GM12878 (cell line): ENCODE measurements around the gene RGS6.
A peak's percentile ranks its signal among the peaks of the same experiment; 100 is the strongest.

Source experiments
- ATF3 ChIP-seq: IDR thresholded peaks from 2 replicates; pipeline ENCODE4 v1.6.1; 2011; ENCODE audit warnings: low read depth, mild to moderate bottlenecking, low read length, moderate library complexity, borderline replicate concordance; ENCODE audit errors: extremely low read depth
- CEBPZ ChIP-seq: fragments of 150-350 bp; IDR thresholded peaks from 2 replicates; pipeline ENCODE4 v1.6.1; 2016; ENCODE audit warnings: low read depth, low read length
- CHD1 ChIP-seq: IDR thresholded peaks from 2 replicates; pipeline ENCODE4 v1.6.1; 2012; ENCODE audit warnings: low read depth, low read length, improper control_type of control experiment
- KDM1A ChIP-seq: fragments of 200-600 bp; sonication (generic); IDR thresholded peaks from 2 replicates; pipeline ENCODE4 v1.6.1; 2016; ENCODE audit warnings: borderline replicate concordance
- LARP7 ChIP-seq: fragments of 450-650 bp; IDR thresholded peaks from 2 replicates; pipeline ENCODE4 v1.6.1; 2017; ENCODE audit warnings: mild to moderate bottlenecking
- PBX3 ChIP-seq: IDR thresholded peaks from 2 replicates; pipeline ENCODE4 v1.6.1; 2011; ENCODE audit warnings: mild to moderate bottlenecking, low read depth, low read length, moderate library complexity; ENCODE audit not compliant: insufficient replicate concordance
- POLR2A ChIP-seq: IDR thresholded peaks from 2 replicates; pipeline ENCODE4 v1.6.1; 2011; ENCODE audit warnings: low read depth, mild to moderate bottlenecking, low read length
- RAD51 ChIP-seq: fragments of 450-650 bp; IDR thresholded peaks from 2 replicates; pipeline ENCODE4 v1.6.1; 2016; ENCODE audit warnings: moderate library complexity, mild to moderate bottlenecking, inconsistent platforms
- TAF1 ChIP-seq: IDR thresholded peaks from 2 replicates; pipeline ENCODE4 v1.6.1; 2011; ENCODE audit warnings: mild to moderate bottlenecking, low read depth, low read length, borderline replicate concordance
- TARDBP ChIP-seq: IDR thresholded peaks from 2 replicates; pipeline ENCODE4 v1.6.1; 2016; ENCODE audit warnings: borderline replicate concordance
- ZNF207 ChIP-seq: fragments of 450-650 bp; IDR thresholded peaks from 2 replicates; pipeline ENCODE4 v1.6.1; 2014; ENCODE audit warnings: antibody characterized with exemption, mild to moderate bottlenecking, borderline replicate concordance
- TF ChIP-seq, protein P1 (sequence below), 3 experiments: IDR thresholded peaks in 2 of 3; conservative IDR thresholded peaks in 1 of 3; 2 replicates each; pipeline ENCODE4 v1.5.1; 2011; ENCODE audit warnings: low read depth in 3 of 3, low read length in 3 of 3, mild to moderate bottlenecking in 3 of 3, control low read depth in 2 of 3, moderate library complexity in 2 of 3, inconsistent platforms in 1 of 3, mixed read lengths in 1 of 3; ENCODE audit not compliant: control insufficient read depth in 2 of 3, insufficient read depth in 1 of 3; ENCODE audit errors: extremely low read depth in 1 of 3
- TF ChIP-seq, protein P2 (sequence below): fragments of 450-650 bp; formaldehyde crosslinking; IDR thresholded peaks from 2 replicates; pipeline ENCODE4 v1.4.0; 2022; ENCODE audit warnings: mild to moderate bottlenecking, moderate library complexity
- TF ChIP-seq, protein P3 (sequence below): fragments of 450-650 bp; IDR thresholded peaks from 2 replicates; pipeline ENCODE4 v1.6.1; 2014; ENCODE audit warnings: mild to moderate bottlenecking

DNA sequence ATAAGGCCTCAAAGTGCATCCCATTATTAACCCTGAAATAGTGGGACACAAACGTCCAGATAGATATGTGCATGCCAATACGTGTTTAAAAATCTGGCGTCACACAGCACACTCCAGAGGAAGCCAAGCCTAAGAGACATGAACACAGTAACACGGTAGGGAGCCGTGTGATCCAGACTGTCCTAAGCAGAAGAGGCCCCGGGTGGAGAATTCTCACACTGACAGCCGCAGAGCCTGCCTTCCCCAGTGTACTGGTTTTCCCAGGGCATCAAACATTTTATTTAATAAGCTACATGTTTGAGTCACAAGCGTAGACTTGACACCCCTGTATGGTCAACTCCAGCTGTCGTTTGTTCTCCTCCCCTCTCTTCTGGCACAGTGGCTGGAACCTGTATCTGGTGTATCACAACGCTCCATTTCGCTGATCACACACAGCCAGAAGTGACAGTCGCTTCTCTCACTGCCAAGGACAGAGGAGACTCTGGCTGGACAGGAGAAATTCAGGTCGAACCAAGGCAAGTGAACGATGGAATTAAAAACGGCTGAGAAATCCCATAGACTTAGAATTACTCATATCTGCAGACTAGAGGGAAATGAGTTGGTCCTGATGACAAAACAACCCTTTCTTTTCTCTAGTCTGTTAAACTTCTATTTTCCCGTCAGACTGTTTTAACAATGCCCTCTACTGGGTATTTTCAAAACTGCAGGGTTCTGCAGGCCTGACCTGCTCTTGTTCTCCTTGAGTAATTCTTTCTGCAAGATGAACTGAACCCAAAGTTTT is 359.9 kb downstream of the RGS6 start:
- TF ChIP-seq ATF3 (no peak), KDM1A (no peak), ZNF207 (no peak), PBX3 (no peak), CEBPZ (no peak), CHD1 (no peak), TARDBP (no peak), LARP7 (no peak), TAF1 (no peak), POLR2A (no peak), RAD51 (no peak)
- TF ChIP-seq, protein P1, sequence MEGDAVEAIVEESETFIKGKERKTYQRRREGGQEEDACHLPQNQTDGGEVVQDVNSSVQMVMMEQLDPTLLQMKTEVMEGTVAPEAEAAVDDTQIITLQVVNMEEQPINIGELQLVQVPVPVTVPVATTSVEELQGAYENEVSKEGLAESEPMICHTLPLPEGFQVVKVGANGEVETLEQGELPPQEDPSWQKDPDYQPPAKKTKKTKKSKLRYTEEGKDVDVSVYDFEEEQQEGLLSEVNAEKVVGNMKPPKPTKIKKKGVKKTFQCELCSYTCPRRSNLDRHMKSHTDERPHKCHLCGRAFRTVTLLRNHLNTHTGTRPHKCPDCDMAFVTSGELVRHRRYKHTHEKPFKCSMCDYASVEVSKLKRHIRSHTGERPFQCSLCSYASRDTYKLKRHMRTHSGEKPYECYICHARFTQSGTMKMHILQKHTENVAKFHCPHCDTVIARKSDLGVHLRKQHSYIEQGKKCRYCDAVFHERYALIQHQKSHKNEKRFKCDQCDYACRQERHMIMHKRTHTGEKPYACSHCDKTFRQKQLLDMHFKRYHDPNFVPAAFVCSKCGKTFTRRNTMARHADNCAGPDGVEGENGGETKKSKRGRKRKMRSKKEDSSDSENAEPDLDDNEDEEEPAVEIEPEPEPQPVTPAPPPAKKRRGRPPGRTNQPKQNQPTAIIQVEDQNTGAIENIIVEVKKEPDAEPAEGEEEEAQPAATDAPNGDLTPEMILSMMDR (IDR thresholded peaks at IDR 0.05 in 2 of 3, conservative IDR thresholded peaks at IDR 0.05 in 1 of 3; ENCODE audit: control insufficient read depth in 2 of 3, extremely low read depth in 1 of 3, insufficient read depth in 1 of 3, low read depth in 3 of 3, low read length in 3 of 3): peak; percentile 68 to 73 (median 71)
- TF ChIP-seq, protein P2, sequence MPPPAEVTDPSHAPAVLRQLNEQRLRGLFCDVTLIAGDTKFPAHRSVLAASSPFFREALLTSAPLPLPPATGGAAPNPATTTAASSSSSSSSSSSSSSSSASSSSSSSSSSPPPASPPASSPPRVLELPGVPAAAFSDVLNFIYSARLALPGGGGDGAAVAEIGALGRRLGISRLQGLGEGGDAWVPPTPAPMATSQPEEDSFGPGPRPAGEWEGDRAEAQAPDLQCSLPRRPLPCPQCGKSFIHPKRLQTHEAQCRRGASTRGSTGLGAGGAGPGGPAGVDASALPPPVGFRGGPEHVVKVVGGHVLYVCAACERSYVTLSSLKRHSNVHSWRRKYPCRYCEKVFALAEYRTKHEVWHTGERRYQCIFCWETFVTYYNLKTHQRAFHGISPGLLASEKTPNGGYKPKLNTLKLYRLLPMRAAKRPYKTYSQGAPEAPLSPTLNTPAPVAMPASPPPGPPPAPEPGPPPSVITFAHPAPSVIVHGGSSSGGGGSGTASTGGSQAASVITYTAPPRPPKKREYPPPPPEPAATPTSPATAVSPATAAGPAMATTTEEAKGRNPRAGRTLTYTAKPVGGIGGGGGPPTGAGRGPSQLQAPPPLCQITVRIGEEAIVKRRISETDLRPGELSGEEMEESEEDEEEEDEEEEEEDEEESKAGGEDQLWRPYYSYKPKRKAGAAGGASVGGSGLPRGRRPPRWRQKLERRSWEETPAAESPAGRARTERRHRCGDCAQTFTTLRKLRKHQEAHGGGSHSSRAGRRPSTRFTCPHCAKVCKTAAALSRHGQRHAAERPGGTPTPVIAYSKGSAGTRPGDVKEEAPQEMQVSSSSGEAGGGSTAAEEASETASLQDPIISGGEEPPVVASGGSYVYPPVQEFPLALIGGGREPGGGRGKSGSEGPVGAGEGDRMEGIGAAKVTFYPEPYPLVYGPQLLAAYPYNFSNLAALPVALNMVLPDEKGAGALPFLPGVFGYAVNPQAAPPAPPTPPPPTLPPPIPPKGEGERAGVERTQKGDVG (CRISPR knock-in tag): no peak
- TF ChIP-seq, protein P3, sequence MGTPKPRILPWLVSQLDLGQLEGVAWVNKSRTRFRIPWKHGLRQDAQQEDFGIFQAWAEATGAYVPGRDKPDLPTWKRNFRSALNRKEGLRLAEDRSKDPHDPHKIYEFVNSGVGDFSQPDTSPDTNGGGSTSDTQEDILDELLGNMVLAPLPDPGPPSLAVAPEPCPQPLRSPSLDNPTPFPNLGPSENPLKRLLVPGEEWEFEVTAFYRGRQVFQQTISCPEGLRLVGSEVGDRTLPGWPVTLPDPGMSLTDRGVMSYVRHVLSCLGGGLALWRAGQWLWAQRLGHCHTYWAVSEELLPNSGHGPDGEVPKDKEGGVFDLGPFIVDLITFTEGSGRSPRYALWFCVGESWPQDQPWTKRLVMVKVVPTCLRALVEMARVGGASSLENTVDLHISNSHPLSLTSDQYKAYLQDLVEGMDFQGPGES: no peak
